22Rv1 (cell line): ENCODE measurements around the gene MAGI1.

Experiments
- ZFX ChIP-seq: fragments of 450-650 bp; IDR thresholded peaks from 2 replicates; pipeline ENCODE4 v1.6.1; 2017; ENCODE audit warnings: antibody characterized with exemption, borderline replicate concordance
- TF ChIP-seq, protein P1 (sequence below): fragments of 450-650 bp; IDR thresholded peaks from 2 replicates; pipeline ENCODE4 v1.5.1; 2017; ENCODE audit warnings: mild to moderate bottlenecking

DNA sequence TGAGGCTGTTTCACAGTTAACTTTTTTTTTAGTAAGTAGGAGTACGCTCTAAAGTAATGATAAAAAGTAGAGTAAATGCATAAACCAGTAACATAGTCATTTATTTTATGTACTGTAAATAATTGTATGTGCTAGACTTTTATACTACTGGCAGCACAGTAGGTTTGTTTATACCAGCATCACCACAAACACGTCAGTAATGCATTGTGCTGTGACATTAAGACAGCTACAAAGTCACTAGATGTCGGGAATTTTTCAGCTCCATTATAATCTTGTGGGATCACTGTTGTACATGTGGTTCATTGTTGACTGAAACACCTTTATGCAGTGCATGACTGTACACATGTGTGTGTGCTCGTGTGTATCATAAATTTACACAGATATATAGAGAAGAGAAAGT, 732.9 kb downstream of the MAGI1 start:
- TF ChIP-seq, protein P1, sequence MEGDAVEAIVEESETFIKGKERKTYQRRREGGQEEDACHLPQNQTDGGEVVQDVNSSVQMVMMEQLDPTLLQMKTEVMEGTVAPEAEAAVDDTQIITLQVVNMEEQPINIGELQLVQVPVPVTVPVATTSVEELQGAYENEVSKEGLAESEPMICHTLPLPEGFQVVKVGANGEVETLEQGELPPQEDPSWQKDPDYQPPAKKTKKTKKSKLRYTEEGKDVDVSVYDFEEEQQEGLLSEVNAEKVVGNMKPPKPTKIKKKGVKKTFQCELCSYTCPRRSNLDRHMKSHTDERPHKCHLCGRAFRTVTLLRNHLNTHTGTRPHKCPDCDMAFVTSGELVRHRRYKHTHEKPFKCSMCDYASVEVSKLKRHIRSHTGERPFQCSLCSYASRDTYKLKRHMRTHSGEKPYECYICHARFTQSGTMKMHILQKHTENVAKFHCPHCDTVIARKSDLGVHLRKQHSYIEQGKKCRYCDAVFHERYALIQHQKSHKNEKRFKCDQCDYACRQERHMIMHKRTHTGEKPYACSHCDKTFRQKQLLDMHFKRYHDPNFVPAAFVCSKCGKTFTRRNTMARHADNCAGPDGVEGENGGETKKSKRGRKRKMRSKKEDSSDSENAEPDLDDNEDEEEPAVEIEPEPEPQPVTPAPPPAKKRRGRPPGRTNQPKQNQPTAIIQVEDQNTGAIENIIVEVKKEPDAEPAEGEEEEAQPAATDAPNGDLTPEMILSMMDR = no peak
- no peak for TF ChIP-seq ZFX
